SK-N-SH treated with all-trans-retinoic acid at 6 μM for 48 hours (cell line): ENCODE measurements around the gene FAR2.

ENCODE experiments used
- ARNTL ChIP-seq: fragments of 450-650 bp; formaldehyde crosslinking; IDR thresholded peaks from 2 replicates; pipeline ENCODE4 v1.5.0; 2020; ENCODE audit warnings: low read depth, mild to moderate bottlenecking, moderate library complexity, borderline replicate concordance
- ESRRG ChIP-seq: fragments of 250-450 bp; sonication (Bioruptor Pico); IDR thresholded peaks from 2 replicates; pipeline ENCODE4 v1.6.1; 2021; ENCODE audit warnings: mild to moderate bottlenecking
- GLIS3 ChIP-seq: fragments of 250-450 bp; sonication (Bioruptor Pico); IDR thresholded peaks from 2 replicates; pipeline ENCODE4 v1.5.0; 2020; ENCODE audit warnings: mild to moderate bottlenecking, moderate library complexity
- ISL1 ChIP-seq: fragments of 250-450 bp; sonication (Bioruptor Pico); IDR thresholded peaks from 2 replicates; pipeline ENCODE4 v2.1.2; 2022; ENCODE audit warnings: mild to moderate bottlenecking, moderate library complexity
- OSR1 ChIP-seq: fragments of 250-450 bp; sonication (Bioruptor Pico); IDR thresholded peaks from 2 replicates; pipeline ENCODE4 v1.8.0; 2022; ENCODE audit warnings: moderate library complexity, mild to moderate bottlenecking, inconsistent platforms
- PPARA ChIP-seq: fragments of 250-450 bp; sonication (Bioruptor Pico); IDR thresholded peaks from 2 replicates; pipeline ENCODE4 v1.5.0; 2020; ENCODE audit warnings: mild to moderate bottlenecking, borderline replicate concordance
- TCF4 ChIP-seq: fragments of 250-450 bp; sonication (Bioruptor Pico); IDR thresholded peaks from 2 replicates; pipeline ENCODE4 v1.8.0; 2021; ENCODE audit warnings: mild to moderate bottlenecking, moderate library complexity, borderline replicate concordance
- TOX ChIP-seq: fragments of 250-450 bp; sonication (Bioruptor Pico); IDR thresholded peaks from 2 replicates; pipeline ENCODE4 v1.8.0; 2021; ENCODE audit warnings: mild to moderate bottlenecking, moderate library complexity, borderline replicate concordance
- ZC3H10 ChIP-seq: fragments of 250-450 bp; sonication (Bioruptor Pico); IDR thresholded peaks from 2 replicates; pipeline ENCODE4 v1.5.1; 2021; ENCODE audit warnings: mild to moderate bottlenecking, moderate library complexity
- ZFP30 ChIP-seq: fragments of 450-650 bp; formaldehyde crosslinking; IDR thresholded peaks from 2 replicates; pipeline ENCODE4 v1.5.0; 2022; ENCODE audit warnings: mild to moderate bottlenecking, moderate library complexity
- ZNF565 ChIP-seq: fragments of 450-650 bp; formaldehyde crosslinking; conservative IDR thresholded peaks from 2 replicates; pipeline ENCODE4 v1.5.0; 2020; ENCODE audit warnings: low read depth, mild to moderate bottlenecking, moderate library complexity
- ZNF70 ChIP-seq: fragments of 450-650 bp; formaldehyde crosslinking; IDR thresholded peaks from 2 replicates; pipeline ENCODE4 v1.5.0; 2020; ENCODE audit warnings: mild to moderate bottlenecking, moderate library complexity
- TF ChIP-seq, protein P1 (sequence below): fragments of 250-450 bp; sonication (Bioruptor Pico); IDR thresholded peaks from 2 replicates; pipeline ENCODE4 v1.8.0; 2020; ENCODE audit warnings: mild to moderate bottlenecking, moderate library complexity, borderline replicate concordance
- TF ChIP-seq, protein P2 (sequence below): fragments of 250-450 bp; sonication (Bioruptor Pico); IDR thresholded peaks from 2 replicates; pipeline ENCODE4 v1.5.1; 2020; ENCODE audit warnings: low read depth, mild to moderate bottlenecking, moderate library complexity

DNA sequence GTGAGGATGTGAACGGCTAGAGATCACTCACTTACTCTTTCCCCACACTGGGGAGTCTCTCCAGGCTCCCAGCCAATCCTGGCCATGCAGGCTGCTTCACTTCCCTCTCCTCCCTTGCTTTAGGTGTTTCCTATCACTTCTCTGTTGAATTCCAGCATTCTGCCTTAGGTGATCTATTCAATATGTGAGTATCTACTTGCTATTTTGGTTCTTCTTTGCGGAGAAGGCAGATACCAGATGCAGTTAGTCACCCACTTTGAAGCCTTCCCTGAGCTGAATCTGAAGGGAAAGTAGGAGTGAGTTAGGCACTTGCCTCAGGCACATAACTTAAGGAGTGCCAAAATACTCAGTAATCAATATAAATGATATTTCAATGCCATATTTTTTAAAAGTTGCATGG lies 36.0 kb upstream of the FAR2 start:
- TF ChIP-seq TOX (CRISPR knock-in tag) (no peak), GLIS3 (CRISPR knock-in tag) (no peak), ESRRG (no peak), OSR1 (CRISPR knock-in tag) (no peak), ZNF70 (CRISPR knock-in tag) (no peak), TCF4 (no peak), ZFP30 (CRISPR knock-in tag) (no peak), ISL1 (no peak), PPARA (CRISPR knock-in tag) (no peak), ZNF565 (CRISPR knock-in tag) (no peak), ZC3H10 (CRISPR knock-in tag) (no peak), ARNTL (CRISPR knock-in tag) (no peak)
- TF ChIP-seq, protein P1, sequence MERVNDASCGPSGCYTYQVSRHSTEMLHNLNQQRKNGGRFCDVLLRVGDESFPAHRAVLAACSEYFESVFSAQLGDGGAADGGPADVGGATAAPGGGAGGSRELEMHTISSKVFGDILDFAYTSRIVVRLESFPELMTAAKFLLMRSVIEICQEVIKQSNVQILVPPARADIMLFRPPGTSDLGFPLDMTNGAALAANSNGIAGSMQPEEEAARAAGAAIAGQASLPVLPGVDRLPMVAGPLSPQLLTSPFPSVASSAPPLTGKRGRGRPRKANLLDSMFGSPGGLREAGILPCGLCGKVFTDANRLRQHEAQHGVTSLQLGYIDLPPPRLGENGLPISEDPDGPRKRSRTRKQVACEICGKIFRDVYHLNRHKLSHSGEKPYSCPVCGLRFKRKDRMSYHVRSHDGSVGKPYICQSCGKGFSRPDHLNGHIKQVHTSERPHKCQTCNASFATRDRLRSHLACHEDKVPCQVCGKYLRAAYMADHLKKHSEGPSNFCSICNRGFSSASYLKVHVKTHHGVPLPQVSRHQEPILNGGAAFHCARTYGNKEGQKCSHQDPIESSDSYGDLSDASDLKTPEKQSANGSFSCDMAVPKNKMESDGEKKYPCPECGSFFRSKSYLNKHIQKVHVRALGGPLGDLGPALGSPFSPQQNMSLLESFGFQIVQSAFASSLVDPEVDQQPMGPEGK (CRISPR knock-in tag): no peak
- TF ChIP-seq, protein P2, sequence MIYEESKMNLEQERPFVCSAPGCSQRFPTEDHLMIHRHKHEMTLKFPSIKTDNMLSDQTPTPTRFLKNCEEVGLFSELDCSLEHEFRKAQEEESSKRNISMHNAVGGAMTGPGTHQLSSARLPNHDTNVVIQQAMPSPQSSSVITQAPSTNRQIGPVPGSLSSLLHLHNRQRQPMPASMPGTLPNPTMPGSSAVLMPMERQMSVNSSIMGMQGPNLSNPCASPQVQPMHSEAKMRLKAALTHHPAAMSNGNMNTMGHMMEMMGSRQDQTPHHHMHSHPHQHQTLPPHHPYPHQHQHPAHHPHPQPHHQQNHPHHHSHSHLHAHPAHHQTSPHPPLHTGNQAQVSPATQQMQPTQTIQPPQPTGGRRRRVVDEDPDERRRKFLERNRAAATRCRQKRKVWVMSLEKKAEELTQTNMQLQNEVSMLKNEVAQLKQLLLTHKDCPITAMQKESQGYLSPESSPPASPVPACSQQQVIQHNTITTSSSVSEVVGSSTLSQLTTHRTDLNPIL: no peak
